Memory B cell (primary cell): ENCODE measurements around the gene FBN1.
A peak's percentile ranks its signal among the peaks of the same experiment; 100 is the strongest.

Source experiments
- ATAC-seq: fragments of 150-1000 bp; cut with Tn5 transposase; 2 replicates; pipeline ENCODE4 v1.10.0; 2021; ENCODE audit warnings: low read depth, mild to moderate bottlenecking, moderate library complexity
- DNase-seq, 2 donors: peaks; one replicate each; pipeline ENCODE4 v3.0.0; 2022; ENCODE audit warnings: low spot score in 2 of 2
- H3K27ac Mint-ChIP-seq: one replicate; pipeline ENCODE4 v1.8.0; 2022; ENCODE audit warnings: mild to moderate bottlenecking, moderate library complexity, mixed read lengths
- H3K27me3 Mint-ChIP-seq: one replicate; pipeline ENCODE4 v1.8.0; 2022; ENCODE audit warnings: mixed read lengths
- H3K36me3 Mint-ChIP-seq: one replicate; pipeline ENCODE4 v1.8.0; 2022; ENCODE audit warnings: mild to moderate bottlenecking, mixed read lengths
- H3K4me1 Mint-ChIP-seq: one replicate; pipeline ENCODE4 v1.8.0; 2022; ENCODE audit warnings: mixed read lengths
- H3K4me3 Mint-ChIP-seq: one replicate; pipeline ENCODE4 v1.8.0; 2022; ENCODE audit warnings: mild to moderate bottlenecking, moderate library complexity, mixed read lengths
- H3K9me3 Mint-ChIP-seq: one replicate; pipeline ENCODE4 v1.8.0; 2022; ENCODE audit warnings: mixed read lengths

The FBN1 gene

GRCh38 chr15:48671103-48672022 lies 25.9 kb upstream of the FBN1 start:
- H3K27me3 Mint-ChIP-seq: peaks cover 10% of the 10 kb centered on the region
- H3K27ac Mint-ChIP-seq: no peak overlapping the region
- ATAC-seq: no peak
- no peaks in the 10 kb centered on the region for H3K36me3 Mint-ChIP-seq
- H3K4me1 Mint-ChIP-seq: no peaks in the 10 kb centered on the region
- H3K9me3 Mint-ChIP-seq: no peaks in the 10 kb centered on the region
- DNase-seq: no peak
- H3K4me3 Mint-ChIP-seq: no peak overlapping the region

GRCh38 chr15:48667701-48668100 lies 22.2 kb upstream of the FBN1 start:
- Mint-ChIP-seq H3K27ac (no peak overlapping the region), H3K36me3 (peaks cover 1% of the 10 kb centered on the region), H3K4me1 (no peaks in the 10 kb centered on the region), H3K27me3 (peaks cover 4% of the 10 kb centered on the region), H3K4me3 (no peak overlapping the region), H3K9me3 (no peaks in the 10 kb centered on the region)
- DNase-seq (no peak), ATAC-seq (no peak)

DNA sequence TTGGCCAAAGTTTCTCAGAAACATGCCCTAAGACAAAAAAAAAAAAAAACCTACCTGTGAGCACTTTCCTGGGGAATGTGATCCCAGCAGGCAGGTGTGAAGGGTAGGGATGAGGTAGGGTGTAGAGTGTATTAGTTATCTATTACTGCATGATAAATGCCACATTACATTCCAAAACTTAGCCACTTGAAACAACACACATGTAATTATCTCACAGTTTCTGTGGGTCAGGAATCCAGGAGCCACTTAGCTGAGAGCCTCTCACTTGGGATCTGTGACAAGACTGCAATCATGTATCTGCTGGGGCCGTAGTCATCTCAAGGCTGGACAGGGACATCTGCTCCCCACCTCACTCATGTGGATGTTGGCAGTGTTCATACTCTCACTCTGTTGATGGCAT lies 18.9 kb upstream of the FBN1 start:
- Mint-ChIP-seq H3K9me3 (peaks cover 6% of the 10 kb centered on the region), H3K4me3 (no peak overlapping the region), H3K36me3 (peaks cover 1% of the 10 kb centered on the region), H3K27me3 (peaks cover 2% of the 10 kb centered on the region), H3K4me1 (no peaks in the 10 kb centered on the region), H3K27ac (no peak overlapping the region)
- DNase-seq (no peak), ATAC-seq (no peak)

- Mint-ChIP-seq H3K4me1 (no peaks in the 10 kb centered on the region), H3K4me3 (no peak overlapping the region), H3K36me3 (no peaks in the 10 kb centered on the region), H3K27me3 (peaks cover 6% of the 10 kb centered on the region), H3K9me3 (peaks cover 6% of the 10 kb centered on the region), H3K27ac (no peak overlapping the region)
- ATAC-seq: no peak
- no peak for DNase-seq
Observed at GRCh38 chr15:48657950-48658591, 12.6 kb upstream of the FBN1 start.

GRCh38 chr15:48654801-48655200 lies 9.3 kb upstream of the FBN1 start:
- H3K27ac Mint-ChIP-seq: no peak overlapping the region
- H3K36me3 Mint-ChIP-seq: no peaks in the 10 kb centered on the region
- no peaks in the 10 kb centered on the region for H3K4me1 Mint-ChIP-seq
- H3K27me3 Mint-ChIP-seq: peaks cover 6% of the 10 kb centered on the region
- H3K4me3 Mint-ChIP-seq: no peak overlapping the region
- no peak for DNase-seq
- ATAC-seq: no peak
- peaks cover 1% of the 10 kb centered on the region for H3K9me3 Mint-ChIP-seq

- Mint-ChIP-seq H3K36me3 (no peaks in the 10 kb centered on the region), H3K9me3 (no peaks in the 10 kb centered on the region), H3K27ac (no peak overlapping the region), H3K4me3 (no peak overlapping the region), H3K27me3 (peaks cover 5% of the 10 kb centered on the region), H3K4me1 (no peaks in the 10 kb centered on the region)
- DNase-seq (no peak), ATAC-seq (no peak)
Observed at GRCh38 chr15:48653913-48654670, 8.6 kb upstream of the FBN1 start.

GRCh38 chr15:48653216-48653615 lies 7.7 kb upstream of the FBN1 start:
- DNase-seq (no peak), ATAC-seq (no peak)
- H3K4me1 Mint-ChIP-seq: no peaks in the 10 kb centered on the region
- no peak overlapping the region for H3K27ac Mint-ChIP-seq
- H3K4me3 Mint-ChIP-seq: no peak overlapping the region
- peaks cover 3% of the 10 kb centered on the region for H3K27me3 Mint-ChIP-seq
- no peaks in the 10 kb centered on the region for H3K36me3 Mint-ChIP-seq
- H3K9me3 Mint-ChIP-seq: no peaks in the 10 kb centered on the region

DNA sequence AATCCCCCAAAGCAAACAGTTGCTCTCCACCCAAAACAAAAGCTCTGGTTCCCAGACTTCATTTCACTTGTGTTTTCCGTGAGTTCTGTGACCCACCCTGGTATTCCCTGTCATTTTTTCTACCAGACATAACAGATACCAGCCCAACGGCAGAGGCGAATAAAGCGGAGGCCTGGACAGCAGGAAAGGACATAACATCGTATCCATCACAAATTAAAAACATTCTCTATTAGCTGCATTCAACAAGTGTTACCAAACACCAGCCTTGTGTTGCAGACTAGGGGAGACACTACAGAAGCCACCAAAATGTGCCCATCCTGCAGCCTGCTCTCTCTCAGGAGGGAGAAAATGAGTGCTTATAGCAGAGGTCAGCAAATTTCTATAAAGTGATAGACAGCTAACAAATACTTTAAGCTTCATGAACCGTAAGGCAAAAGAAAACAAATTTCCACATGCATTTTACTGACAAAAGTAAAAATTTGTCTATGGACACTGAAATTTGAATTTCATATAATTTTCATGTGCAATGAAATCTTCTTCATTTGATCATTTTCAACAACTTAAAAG lies 7.1 kb upstream of the FBN1 start:
- Mint-ChIP-seq H3K27me3 (peaks cover 3% of the 10 kb centered on the region), H3K9me3 (no peaks in the 10 kb centered on the region), H3K4me3 (no peak overlapping the region), H3K27ac (no peak overlapping the region), H3K4me1 (no peaks in the 10 kb centered on the region), H3K36me3 (no peaks in the 10 kb centered on the region)
- ATAC-seq (no peak), DNase-seq (no peak)

DNA sequence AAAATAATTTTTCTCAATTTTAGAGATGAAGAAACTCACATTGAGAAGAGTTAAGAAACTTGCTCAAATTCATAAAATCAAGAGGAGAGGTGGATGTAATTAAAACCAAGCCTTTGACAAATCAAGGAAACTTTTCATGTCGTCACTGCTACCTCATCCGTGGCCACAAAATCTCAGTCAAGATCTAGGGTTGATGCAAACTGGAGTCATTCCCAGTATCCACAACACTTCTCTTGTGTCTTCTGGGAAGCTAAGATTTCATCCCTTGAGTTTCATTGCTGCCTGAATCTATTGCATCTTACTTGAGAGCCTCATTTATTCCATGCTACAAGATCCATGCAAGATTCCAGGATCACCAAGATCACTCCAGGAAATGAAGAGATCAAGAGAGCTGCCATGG lies 5.4 kb upstream of the FBN1 start:
- DNase-seq: no peak
- H3K27ac Mint-ChIP-seq: no peak overlapping the region
- H3K9me3 Mint-ChIP-seq: no peaks in the 10 kb centered on the region
- no peaks in the 10 kb centered on the region for H3K36me3 Mint-ChIP-seq
- peaks cover 4% of the 10 kb centered on the region for H3K27me3 Mint-ChIP-seq
- ATAC-seq: no peak
- no peaks in the 10 kb centered on the region for H3K4me1 Mint-ChIP-seq
- no peak overlapping the region for H3K4me3 Mint-ChIP-seq

DNA sequence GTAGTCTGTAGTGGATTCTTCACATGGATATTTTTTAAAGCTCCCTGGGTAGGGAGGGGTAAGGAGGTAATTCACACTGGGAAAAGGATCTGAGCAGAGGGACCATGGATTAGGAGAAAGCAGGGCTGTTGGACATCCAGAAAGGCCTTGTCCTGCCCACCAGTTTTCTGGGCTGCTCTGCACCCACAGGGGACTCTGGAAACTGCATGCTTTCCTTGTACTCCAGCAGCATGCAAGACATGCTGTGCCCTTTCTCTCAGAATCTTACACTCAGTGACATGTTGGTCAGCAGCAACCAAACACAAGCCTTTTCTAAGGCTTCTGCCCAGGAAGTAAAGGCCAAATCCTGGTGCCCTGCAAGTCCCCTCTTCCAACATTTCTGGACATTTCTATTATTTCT lies 2.5 kb upstream of the FBN1 start:
- no peaks in the 10 kb centered on the region for H3K36me3 Mint-ChIP-seq
- no peaks in the 10 kb centered on the region for H3K9me3 Mint-ChIP-seq
- DNase-seq: no peak
- peaks cover 10% of the 10 kb centered on the region for H3K27me3 Mint-ChIP-seq
- no peak for ATAC-seq
- no peak overlapping the region for H3K4me3 Mint-ChIP-seq
- no peaks in the 10 kb centered on the region for H3K4me1 Mint-ChIP-seq
- no peak overlapping the region for H3K27ac Mint-ChIP-seq

DNA sequence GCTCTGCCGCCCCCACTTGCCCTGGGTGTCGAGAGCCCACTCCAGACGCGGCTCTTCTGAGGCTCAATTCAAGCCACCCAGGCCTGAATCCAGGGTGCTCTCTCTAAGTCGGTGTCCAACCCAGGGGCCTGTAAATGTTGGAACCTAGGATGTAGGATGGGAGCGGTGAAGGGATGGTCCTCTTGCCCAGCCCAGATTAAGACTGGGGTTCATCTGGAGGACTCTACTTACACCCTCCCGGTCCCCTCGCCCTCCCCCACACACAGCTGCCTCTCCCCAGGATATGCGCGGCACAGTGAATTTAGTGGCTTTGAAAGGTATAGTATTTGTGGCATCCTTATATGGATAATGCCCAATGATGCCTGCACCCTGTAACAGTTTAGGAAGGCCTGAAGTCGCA lies 822 bp upstream of the FBN1 start:
- Mint-ChIP-seq H3K27me3 (peaks cover 11% of the 10 kb centered on the region), H3K27ac (no peak overlapping the region), H3K4me3 (peak overlapping the region; percentile 53), H3K9me3 (no peaks in the 10 kb centered on the region), H3K4me1 (no peaks in the 10 kb centered on the region), H3K36me3 (no peaks in the 10 kb centered on the region)
- ATAC-seq (no peak), DNase-seq (no peak)

GRCh38 chr15:48644827-48645557 lies 517 bp downstream of the FBN1 start:
- no peaks in the 10 kb centered on the region for H3K9me3 Mint-ChIP-seq

DNA sequence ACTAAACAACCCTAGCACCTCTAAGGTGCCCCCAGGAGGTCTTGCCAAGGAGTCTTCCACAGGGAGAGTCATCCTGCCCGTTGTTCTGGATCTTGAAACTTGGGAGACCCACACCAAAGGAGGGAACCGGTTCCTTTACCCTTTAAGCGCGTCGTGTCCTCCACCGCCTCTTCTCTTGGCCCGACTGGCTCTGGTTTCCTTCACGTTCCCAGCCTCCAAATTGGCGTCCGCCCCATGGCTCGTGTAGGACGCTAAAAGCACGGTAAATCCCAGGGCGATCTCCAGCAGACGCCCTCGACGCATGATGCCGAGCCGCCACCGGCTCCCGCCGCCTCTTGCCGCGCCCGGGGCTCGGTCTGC lies 1.1 kb downstream of the FBN1 start:
- Mint-ChIP-seq H3K4me3 (peak overlapping the region; percentile 11), H3K36me3 (no peaks in the 10 kb centered on the region), H3K27ac (no peak overlapping the region), H3K9me3 (no peaks in the 10 kb centered on the region), H3K4me1 (no peaks in the 10 kb centered on the region), H3K27me3 (peaks cover 11% of the 10 kb centered on the region)
- ATAC-seq (no peak), DNase-seq (no peak)

More at GRCh38 chr15:48644827-48645557, 517 bp downstream of the FBN1 start:
- no peak for ATAC-seq
- no peaks in the 10 kb centered on the region for H3K4me1 Mint-ChIP-seq
- H3K36me3 Mint-ChIP-seq: no peaks in the 10 kb centered on the region
- peaks cover 11% of the 10 kb centered on the region for H3K27me3 Mint-ChIP-seq
- no peak overlapping the region for H3K27ac Mint-ChIP-seq
- peak in 1 of 2 donors; percentile 14 for DNase-seq
- H3K4me3 Mint-ChIP-seq: peak overlapping the region; percentile 52
